Osteoblast (primary cell): ENCODE measurements around the gene DUSP14. TPM values are rescaled to one million over a fixed set of nuclear protein-coding genes. Genes with fewer than 3 reads are reported as not detected.

Source experiments
- DNase-seq: peaks from one replicate; pipeline ENCODE4 v3.0.0; 2011; ENCODE audit warnings: low spot score, mixed read lengths; ENCODE audit not compliant: insufficient read length; ENCODE audit errors: missing footprints
- H2AFZ ChIP-seq: 2 replicates; pipeline ENCODE4 v1.6.0; 2011; ENCODE audit warnings: mild to moderate bottlenecking, low read length
- H3K27ac ChIP-seq: 2 replicates; pipeline ENCODE4 v1.5.1; 2011; ENCODE audit warnings: mild to moderate bottlenecking, low read depth, low read length, moderate library complexity
- H3K27me3 ChIP-seq: 2 replicates; pipeline ENCODE4 v1.6.0; 2012; ENCODE audit warnings: mild to moderate bottlenecking, control low read depth, inconsistent platforms, low read length, moderate library complexity; ENCODE audit not compliant: insufficient read depth
- H3K36me3 ChIP-seq: 2 replicates; pipeline ENCODE4 v1.5.1; 2011; ENCODE audit warnings: mild to moderate bottlenecking, low read length, control low read depth, moderate library complexity; ENCODE audit not compliant: insufficient read depth
- H3K4me1 ChIP-seq: 2 replicates; pipeline ENCODE4 v1.5.1; 2011; ENCODE audit warnings: mild to moderate bottlenecking, low read length, control low read depth, moderate library complexity; ENCODE audit not compliant: insufficient read depth
- H3K4me2 ChIP-seq: 2 replicates; pipeline ENCODE4 v1.6.0; 2011; ENCODE audit warnings: mild to moderate bottlenecking, low read length; ENCODE audit not compliant: insufficient read depth
- H3K4me3 ChIP-seq: fragments of 200-600 bp; sonication (generic); 3 replicates; pipeline ENCODE4 v1.5.1; 2012; ENCODE audit warnings: mild to moderate bottlenecking, low read length, inconsistent platforms; ENCODE audit not compliant: insufficient read depth
- H3K79me2 ChIP-seq: 2 replicates; pipeline ENCODE4 v1.6.0; 2012; ENCODE audit warnings: mild to moderate bottlenecking, low read length, control low read depth, inconsistent platforms; ENCODE audit not compliant: insufficient read depth
- H3K9me3 ChIP-seq: 2 replicates; pipeline ENCODE4 v1.5.1; 2011; ENCODE audit warnings: low read depth, low read length, control low read depth
- H4K20me1 ChIP-seq: 2 replicates; pipeline ENCODE4 v1.6.0; 2012; ENCODE audit warnings: mild to moderate bottlenecking, low read length, control low read depth; ENCODE audit not compliant: insufficient read depth
- CTCF ChIP-seq: IDR thresholded peaks from 2 replicates; pipeline ENCODE4 v1.5.1; 2011; ENCODE audit warnings: mild to moderate bottlenecking, low read depth, low read length, moderate library complexity; ENCODE audit errors: extremely low read depth
- total RNA-seq: library from RNA; depleted of rRNA; stranded (reverse); fragments of >200 nt; gene quantifications from 2 replicates; pipeline ENCODE4 v1.2.3, GENCODE V29; 2012

The DUSP14 gene
- total RNA-seq, 1 donor, result 97.7 TPM

GRCh38 chr17:37500378-37500777, 10.7 kb downstream of the DUSP14 start:
- Histone ChIP-seq H3K4me3 (no peak overlapping the region), H3K27ac (no peak overlapping the region), H3K4me1 (no peaks in the 10 kb centered on the region), H3K36me3 (peaks cover 10% of the 10 kb centered on the region), H3K27me3 (no peaks in the 10 kb centered on the region), H3K4me2 (no peak overlapping the region), H4K20me1 (peaks cover 46% of the 10 kb centered on the region), H3K9me3 (no peaks in the 10 kb centered on the region), H2AFZ (no peak overlapping the region), H3K79me2 (peaks cover 98% of the 10 kb centered on the region)
- no peak for DNase-seq
- no peak for TF ChIP-seq CTCF

GRCh38 chr17:37502009-37502936, 12.6 kb downstream of the DUSP14 start:
- Histone ChIP-seq H4K20me1 (peaks cover 57% of the 10 kb centered on the region), H3K4me2 (no peak overlapping the region), H3K79me2 (peaks cover 99% of the 10 kb centered on the region), H2AFZ (no peak overlapping the region), H3K36me3 (peaks cover 13% of the 10 kb centered on the region), H3K9me3 (no peaks in the 10 kb centered on the region), H3K27me3 (no peaks in the 10 kb centered on the region), H3K27ac (no peak overlapping the region), H3K4me3 (no peak overlapping the region), H3K4me1 (no peaks in the 10 kb centered on the region)
- no peak for TF ChIP-seq CTCF
- no peak for DNase-seq

- H3K4me2 ChIP-seq, result no peak overlapping the region
- peaks cover 66% of the 10 kb centered on the region for H4K20me1 ChIP-seq
These were observed 13.5 kb downstream of the DUSP14 start for GRCh38 chr17:37503148-37503547.

More at GRCh38 chr17:37503148-37503547, 13.5 kb downstream of the DUSP14 start:
- peaks cover 99% of the 10 kb centered on the region for H3K79me2 ChIP-seq
- peaks cover 18% of the 10 kb centered on the region for H3K36me3 ChIP-seq
- TF ChIP-seq CTCF, result no peak
- no peaks in the 10 kb centered on the region for H3K27me3 ChIP-seq
- no peak overlapping the region for H3K4me3 ChIP-seq
- no peak for DNase-seq
- H3K27ac ChIP-seq, result no peak overlapping the region
- no peaks in the 10 kb centered on the region for H3K9me3 ChIP-seq
- no peaks in the 10 kb centered on the region for H3K4me1 ChIP-seq
- no peak overlapping the region for H2AFZ ChIP-seq
